H9 (cell line): ENCODE measurements around the gene ZNF678. TPM values are rescaled to one million over a fixed set of nuclear protein-coding genes. Genes with fewer than 3 reads are reported as not detected.

ENCODE experiments used
- DNase-seq: peaks from one replicate; pipeline ENCODE4 v3.0.0-alpha.2; 2017
- H2AFZ ChIP-seq: one replicate; pipeline ENCODE4 v1.6.1; 2013; ENCODE audit warnings: mild to moderate bottlenecking, low read length, control low read depth, moderate library complexity
- H2AK5ac ChIP-seq: 2 replicates; pipeline ENCODE4 v1.6.1; 2013; ENCODE audit warnings: low read length, control low read depth, mixed read lengths; ENCODE audit not compliant: insufficient read length
- H2BK120ac ChIP-seq: one replicate; pipeline ENCODE4 v1.6.1; 2013; ENCODE audit warnings: low read depth, mild to moderate bottlenecking, low read length, control low read depth, inconsistent platforms; ENCODE audit not compliant: poor library complexity, severe bottlenecking
- H2BK12ac ChIP-seq: 2 replicates; pipeline ENCODE4 v1.6.1; 2013; ENCODE audit warnings: low read length, control low read depth, mixed read lengths, low read depth; ENCODE audit not compliant: insufficient read length
- H2BK15ac ChIP-seq: 2 replicates; pipeline ENCODE4 v1.6.1; 2013; ENCODE audit warnings: low read depth, low read length, control low read depth
- H2BK20ac ChIP-seq: one replicate; pipeline ENCODE4 v1.6.1; 2013; ENCODE audit warnings: low read depth, mild to moderate bottlenecking, low read length, control low read depth, inconsistent platforms; ENCODE audit not compliant: poor library complexity, severe bottlenecking
- H2BK5ac ChIP-seq: 2 replicates; pipeline ENCODE4 v1.6.1; 2013; ENCODE audit warnings: low read length, control low read depth, mixed read lengths; ENCODE audit not compliant: insufficient read length
- H3K14ac ChIP-seq: 2 replicates; pipeline ENCODE4 v1.6.1; 2013; ENCODE audit warnings: low read length, control low read depth; ENCODE audit not compliant: insufficient read depth
- H3K18ac ChIP-seq: 2 replicates; pipeline ENCODE4 v1.6.1; 2013; ENCODE audit warnings: low read depth, mild to moderate bottlenecking, mixed read lengths, low read length, control low read depth; ENCODE audit not compliant: insufficient read length
- H3K23ac ChIP-seq: 2 replicates; pipeline ENCODE4 v1.6.1; 2013; ENCODE audit warnings: low read length, control low read depth, mixed read lengths, low read depth; ENCODE audit not compliant: insufficient read length
- H3K23me2 ChIP-seq: 2 replicates; pipeline ENCODE4 v1.6.1; 2013; ENCODE audit warnings: low read depth, mild to moderate bottlenecking, mixed read lengths, low read length, control low read depth; ENCODE audit not compliant: insufficient read length, poor library complexity, severe bottlenecking
- H3K27ac ChIP-seq: 2 replicates; pipeline ENCODE4 v1.5.1; 2013; ENCODE audit warnings: low read length, control low read depth, mixed read lengths, low read depth; ENCODE audit not compliant: insufficient read length
- H3K27me3 ChIP-seq: 2 replicates; pipeline ENCODE4 v1.6.1; 2013; ENCODE audit warnings: low read length, control low read depth, inconsistent platforms; ENCODE audit not compliant: insufficient read depth
- H3K4ac ChIP-seq: 2 replicates; pipeline ENCODE4 v1.6.1; 2013; ENCODE audit warnings: low read depth, mild to moderate bottlenecking, control low read depth, inconsistent platforms, low read length, moderate library complexity
- H3K4me1 ChIP-seq: 2 replicates; pipeline ENCODE4 v1.6.1; 2013; ENCODE audit warnings: low read length, control low read depth, inconsistent platforms; ENCODE audit not compliant: insufficient read depth
- H3K4me2 ChIP-seq: 2 replicates; pipeline ENCODE4 v1.6.1; 2013; ENCODE audit warnings: low read length, control low read depth, mixed read lengths; ENCODE audit not compliant: insufficient read length, insufficient read depth
- H3K56ac ChIP-seq: 2 replicates; pipeline ENCODE4 v1.6.1; 2013; ENCODE audit warnings: low read depth, mild to moderate bottlenecking, mixed read lengths, low read length, control low read depth; ENCODE audit not compliant: insufficient read length
- H3K79me1 ChIP-seq: 2 replicates; pipeline ENCODE4 v1.6.1; 2013; ENCODE audit warnings: low read depth, mild to moderate bottlenecking, moderate library complexity, low read length, control low read depth, inconsistent platforms; ENCODE audit not compliant: insufficient read depth, poor library complexity, severe bottlenecking
- H3K79me2 ChIP-seq: 2 replicates; pipeline ENCODE4 v1.6.1; 2013; ENCODE audit warnings: low read length, control low read depth, inconsistent platforms; ENCODE audit not compliant: insufficient read depth
- H3K9ac ChIP-seq: 2 replicates; pipeline ENCODE4 v1.6.1; 2013; ENCODE audit warnings: low read length, control low read depth, mixed read lengths; ENCODE audit not compliant: insufficient read length; ENCODE audit errors: extremely low read depth
- H3K9me3 ChIP-seq: one replicate; pipeline ENCODE4 v1.6.1; 2013; ENCODE audit warnings: low read depth, low read length, inconsistent platforms; ENCODE audit not compliant: control insufficient read depth
- H3T11ph ChIP-seq: one replicate; pipeline ENCODE4 v1.6.1; 2013; ENCODE audit warnings: mild to moderate bottlenecking, low read length, control low read depth, inconsistent platforms
- H4K20me1 ChIP-seq: one replicate; pipeline ENCODE4 v1.6.1; 2013; ENCODE audit not compliant: control insufficient read depth, insufficient read length, insufficient read depth
- H4K5ac ChIP-seq: 2 replicates; pipeline ENCODE4 v1.6.1; 2013; ENCODE audit warnings: low read depth, mild to moderate bottlenecking, mixed read lengths, low read length, control low read depth; ENCODE audit not compliant: insufficient read length
- H4K8ac ChIP-seq: replicated peaks from 2 replicates; pipeline ENCODE4 v1.6.1; 2013; ENCODE audit warnings: low read length, control low read depth, mixed read lengths, low read depth; ENCODE audit not compliant: insufficient read length
- H4K91ac ChIP-seq: 2 replicates; pipeline ENCODE4 v1.6.1; 2013; ENCODE audit warnings: low read depth, mild to moderate bottlenecking, moderate library complexity, mixed read lengths, low read length, control low read depth; ENCODE audit not compliant: insufficient read length
- H3K27ac Mint-ChIP-seq, 3 experiments: 2 replicates in 2 of 3; 3 replicates in 1 of 3; pipeline ENCODE4 v1.8.0; 2020 to 2021; ENCODE audit warnings: mixed read lengths in 3 of 3, mild to moderate bottlenecking in 1 of 3, moderate library complexity in 1 of 3
- H3K27me3 Mint-ChIP-seq: 2 replicates; pipeline ENCODE4 v1.8.0; 2021; ENCODE audit warnings: low read depth, mild to moderate bottlenecking, moderate library complexity, mixed read lengths
- H3K36me3 Mint-ChIP-seq, 3 experiments: 2 replicates in 2 of 3; 3 replicates in 1 of 3; pipeline ENCODE4 v1.8.0; 2020 to 2021; ENCODE audit warnings: low read depth in 3 of 3, mixed read lengths in 3 of 3; ENCODE audit not compliant: insufficient read depth in 1 of 3
- H3K4me1 Mint-ChIP-seq, 2 experiments: 2 replicates each; pipeline ENCODE4 v1.8.0; 2020; ENCODE audit warnings: mixed read lengths in 2 of 2
- H3K4me3 Mint-ChIP-seq, 2 experiments: 2 replicates in 1 of 2; 3 replicates in 1 of 2; pipeline ENCODE4 v1.8.0; 2020 to 2021; ENCODE audit warnings: mild to moderate bottlenecking in 2 of 2, mixed read lengths in 2 of 2, moderate library complexity in 1 of 2
- H3K9me3 Mint-ChIP-seq, 2 experiments: 2 replicates in 1 of 2; 3 replicates in 1 of 2; pipeline ENCODE4 v1.8.0; 2020; ENCODE audit warnings: mild to moderate bottlenecking in 2 of 2, mixed read lengths in 2 of 2, moderate library complexity in 1 of 2
- WGBS: extraction: QIAGEN DNeasy Blood & Tissue Kit; methylation state at CpG from one replicate; pipeline ENCODE4 v1.1.7; 2013; ENCODE audit warnings: missing lambda C conversion rate, low lambda C conversion rate, mixed read lengths; ENCODE audit not compliant: insufficient read length; ENCODE audit errors: extremely low coverage; 5-methylcytosine and 5-hydroxymethylcytosine counted together
- total RNA-seq: library from RNA; stranded (reverse); gene quantifications from 2 replicates; pipeline ENCODE4 v1.2.1, GENCODE V29; 2021
- TF ChIP-seq, protein P1 (sequence below): fragments of 200-600 bp; sonication (generic); conservative IDR thresholded peaks from 3 replicates; pipeline ENCODE4 v1.8.0; 2021; ENCODE audit warnings: antibody characterized with exemption, mild to moderate bottlenecking

Gene ZNF678
- total RNA-seq, 1 experiment from 2014 or later: 25.3 TPM

DNA sequence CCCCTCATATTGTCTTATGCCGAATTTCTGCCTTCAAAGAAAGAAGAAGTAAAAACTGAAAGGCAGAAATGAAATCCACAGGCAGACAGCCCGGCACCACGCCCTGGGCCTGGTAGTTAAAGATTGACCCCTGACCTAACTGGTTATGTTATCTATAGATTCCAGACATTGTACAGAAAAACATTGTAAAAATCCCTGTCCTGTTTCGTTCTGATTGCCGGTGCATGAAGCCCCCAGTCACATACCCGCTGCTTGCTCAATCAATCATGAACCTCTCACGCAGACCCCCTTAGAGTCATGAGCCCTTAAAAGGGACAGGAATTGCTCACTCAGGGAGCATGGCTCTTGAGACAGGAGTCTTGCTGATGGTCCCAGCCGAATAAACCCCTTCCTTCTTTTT lies 122.5 kb downstream of the ZNF678 start:
- Histone ChIP-seq H3K27ac (no peak overlapping the region), H3K14ac (no peak overlapping the region), H2AFZ (no peak overlapping the region), H2BK5ac (no peak overlapping the region), H3K23me2 (no peaks in the 10 kb centered on the region), H3K4ac (no peak overlapping the region), H3K27me3 (no peaks in the 10 kb centered on the region), H2BK20ac (no peak overlapping the region), H3K79me2 (no peaks in the 10 kb centered on the region), H3K4me2 (no peak overlapping the region), H4K5ac (no peak overlapping the region), H3K23ac (no peak overlapping the region), H2BK12ac (no peak overlapping the region), H2BK120ac (no peak overlapping the region), H3K56ac (no peak overlapping the region), H2AK5ac (no peak overlapping the region), H4K8ac (no peak overlapping the region), H3K18ac (no peak overlapping the region), H4K91ac (no peak overlapping the region), H3K9me3 (peaks cover 10% of the 10 kb centered on the region), H4K20me1 (no peaks in the 10 kb centered on the region), H3K79me1 (no peaks in the 10 kb centered on the region), H3K4me1 (no peaks in the 10 kb centered on the region), H2BK15ac (no peak overlapping the region), H3T11ph (no peak overlapping the region), H3K9ac (no peak overlapping the region)
- TF ChIP-seq, protein P1, sequence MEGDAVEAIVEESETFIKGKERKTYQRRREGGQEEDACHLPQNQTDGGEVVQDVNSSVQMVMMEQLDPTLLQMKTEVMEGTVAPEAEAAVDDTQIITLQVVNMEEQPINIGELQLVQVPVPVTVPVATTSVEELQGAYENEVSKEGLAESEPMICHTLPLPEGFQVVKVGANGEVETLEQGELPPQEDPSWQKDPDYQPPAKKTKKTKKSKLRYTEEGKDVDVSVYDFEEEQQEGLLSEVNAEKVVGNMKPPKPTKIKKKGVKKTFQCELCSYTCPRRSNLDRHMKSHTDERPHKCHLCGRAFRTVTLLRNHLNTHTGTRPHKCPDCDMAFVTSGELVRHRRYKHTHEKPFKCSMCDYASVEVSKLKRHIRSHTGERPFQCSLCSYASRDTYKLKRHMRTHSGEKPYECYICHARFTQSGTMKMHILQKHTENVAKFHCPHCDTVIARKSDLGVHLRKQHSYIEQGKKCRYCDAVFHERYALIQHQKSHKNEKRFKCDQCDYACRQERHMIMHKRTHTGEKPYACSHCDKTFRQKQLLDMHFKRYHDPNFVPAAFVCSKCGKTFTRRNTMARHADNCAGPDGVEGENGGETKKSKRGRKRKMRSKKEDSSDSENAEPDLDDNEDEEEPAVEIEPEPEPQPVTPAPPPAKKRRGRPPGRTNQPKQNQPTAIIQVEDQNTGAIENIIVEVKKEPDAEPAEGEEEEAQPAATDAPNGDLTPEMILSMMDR: no peak
- H3K4me1 Mint-ChIP-seq: 0 out of 4 replicates have a peak, but pooled peaks cover 0 to 2% of the 10 kb centered on the region in 2 experiments
- no peak for DNase-seq
- no peak overlapping the region for H3K27ac Mint-ChIP-seq
- no CpG with 5 or more reads among the region's 8 CpGs for WGBS
- H3K4me3 Mint-ChIP-seq: no peak overlapping the region
- H3K9me3 Mint-ChIP-seq: peaks cover 73 to 81% of the 10 kb centered on the region in 2 experiments
- peaks cover 0 to 3% (median 2%) of the 10 kb centered on the region in 3 experiments; a peak in 2 of 7 replicates for H3K36me3 Mint-ChIP-seq
- H3K27me3 Mint-ChIP-seq: no peaks in the 10 kb centered on the region; the same call in 1 of the 2 replicates
